Endothelial cell of umbilical vein (primary cell): Measurements from ENCODE around the gene ACAD9. TPM values are rescaled to one million over a fixed set of nuclear protein-coding genes. Genes with fewer than 3 reads are reported as not detected.
A peak's percentile ranks its signal among the peaks of the same experiment; 100 is the strongest.

Experiments
- BruUV-seq: library from RNA; stranded (reverse); fragments of 400-500 nt; replicated peaks from 2 replicates; lab custom pipeline; 2021; lab: Mats Ljungman, UMichigan
- CTCF ChIA-PET: fragments of 300-600, 350-600 bp; sonication (Branson Sonifier 250); formaldehyde crosslinking; loops from one replicate; lab custom pipeline; 2021; ENCODE audit warnings: antibody characterized with exemption, inconsistent platforms; lab: Charles Lee
- POLR2A ChIA-PET: fragments of 300-600, 350-600 bp; sonication (Branson Sonifier 250); formaldehyde crosslinking; loops from one replicate; lab custom pipeline; 2021; ENCODE audit warnings: antibody characterized with exemption, inconsistent platforms; lab: Charles Lee
- DNase-seq: peaks from one replicate; pipeline ENCODE4 v3.0.0-alpha.2; 2011; ENCODE audit warnings: low read depth, low spot score
- FAIRE-seq: peaks from 2 replicates; lab custom pipeline; 2011; peaks lifted over from hg19 to GRCh38; lab: Jason Lieb, UNC
- H2AFZ ChIP-seq: 2 replicates; pipeline ENCODE4 v1.6.0; 2012; ENCODE audit warnings: low read depth, low read length, control low read depth, inconsistent platforms
- H3K27ac ChIP-seq: 2 replicates; pipeline ENCODE4 v1.5.1; 2011; ENCODE audit warnings: low read depth, mild to moderate bottlenecking, control low read depth, low read length, moderate library complexity; ENCODE audit not compliant: insufficient read depth
- H3K27me3 ChIP-seq, 2 experiments: 2 replicates each; pipeline versions ENCODE4 v1.6.0 to v1.6.1; 2011; ENCODE audit warnings: low read length in 2 of 2, mixed read lengths in 1 of 2; ENCODE audit not compliant: control insufficient read depth in 2 of 2, insufficient read depth in 2 of 2
- H3K36me3 ChIP-seq, 2 experiments: 2 replicates in 1 of 2; 3 replicates in 1 of 2; pipeline ENCODE4 v1.5.1; 2011; ENCODE audit warnings: low read length in 2 of 2, mild to moderate bottlenecking in 1 of 2, moderate library complexity in 1 of 2; ENCODE audit not compliant: control insufficient read depth in 2 of 2, insufficient read depth in 2 of 2; ENCODE audit errors: extremely low read depth in 1 of 2
- H3K4me1 ChIP-seq: 3 replicates; pipeline ENCODE4 v1.5.1; 2011; ENCODE audit warnings: mild to moderate bottlenecking, low read length; ENCODE audit not compliant: control insufficient read depth, insufficient read depth; ENCODE audit errors: extremely low read depth
- H3K4me2 ChIP-seq: 2 replicates; pipeline ENCODE4 v1.6.1; 2011; ENCODE audit warnings: low read length, control low read depth, mixed read lengths; ENCODE audit not compliant: insufficient read depth
- H3K4me3 ChIP-seq, 3 experiments: fragments of 200-600 bp in 1 of 3; sonication (generic), shearing (Covaris generic) in 1 of 3; replicated peaks in 1 of 3; 2 replicates each; pipeline ENCODE4 v1.5.1; 2011 to 2016; ENCODE audit warnings: control low read depth in 3 of 3, low read length in 3 of 3, mild to moderate bottlenecking in 2 of 3, inconsistent platforms in 1 of 3, low read depth in 1 of 3, moderate library complexity in 1 of 3; ENCODE audit not compliant: insufficient read depth in 1 of 3
- H3K79me2 ChIP-seq: 2 replicates; pipeline ENCODE4 v1.6.0; 2012; ENCODE audit warnings: low read length, inconsistent platforms; ENCODE audit not compliant: control insufficient read depth, insufficient read depth
- H3K9ac ChIP-seq: replicated peaks from 2 replicates; pipeline ENCODE3; 2011; ENCODE audit warnings: low read length, control low read depth; ENCODE audit not compliant: insufficient read depth; ENCODE audit errors: extremely low read depth
- H3K9me1 ChIP-seq: replicated peaks from 3 replicates; pipeline ENCODE4 v1.6.0; 2011; ENCODE audit warnings: mild to moderate bottlenecking, low read length; ENCODE audit not compliant: control insufficient read depth, insufficient read depth; ENCODE audit errors: extremely low read depth
- H3K9me3 ChIP-seq: replicated peaks from 2 replicates; pipeline ENCODE4 v1.5.1; 2012; ENCODE audit warnings: low read length, inconsistent platforms; ENCODE audit not compliant: control insufficient read depth, insufficient read depth
- H4K20me1 ChIP-seq: replicated peaks from 2 replicates; pipeline ENCODE3; 2011; ENCODE audit warnings: mild to moderate bottlenecking, low read length; ENCODE audit not compliant: control insufficient read depth, insufficient read depth; ENCODE audit errors: extremely low read depth
- EZH2 ChIP-seq: IDR thresholded peaks from 2 replicates; pipeline ENCODE4 v1.6.1; 2012; ENCODE audit warnings: borderline replicate concordance, low read depth, mild to moderate bottlenecking, moderate library complexity, low read length, inconsistent platforms; ENCODE audit not compliant: severe bottlenecking
- FOS ChIP-seq: IDR thresholded peaks from 2 replicates; pipeline ENCODE4 v1.6.1; 2011; ENCODE audit warnings: mild to moderate bottlenecking, low read length, moderate library complexity, borderline replicate concordance; ENCODE audit not compliant: insufficient read depth
- GATA2 ChIP-seq: IDR thresholded peaks from 2 replicates; pipeline ENCODE4 v1.7.0; 2011; ENCODE audit warnings: low read depth, mild to moderate bottlenecking, moderate library complexity, mixed read lengths, low read length; ENCODE audit not compliant: insufficient read length, insufficient read depth
- JUN ChIP-seq: IDR thresholded peaks from 2 replicates; pipeline ENCODE4 v1.6.1; 2011; ENCODE audit warnings: borderline replicate concordance, low read depth; ENCODE audit not compliant: insufficient read length, insufficient read depth
- MAX ChIP-seq: IDR thresholded peaks from 2 replicates; pipeline ENCODE4 v1.6.1; 2011; ENCODE audit not compliant: insufficient read depth, insufficient read length
- MYC ChIP-seq: IDR thresholded peaks from one replicate; pipeline ENCODE4 v1.6.1; 2011; ENCODE audit warnings: mild to moderate bottlenecking, low read depth, low read length
- POLR2A ChIP-seq: IDR thresholded peaks from 2 replicates; pipeline ENCODE4 v1.6.1; 2012; ENCODE audit warnings: low read depth, mild to moderate bottlenecking, control low read depth, low read length
- POLR2AphosphoS5 ChIP-seq: IDR thresholded peaks from 2 replicates; pipeline ENCODE4 v1.6.1; 2012; ENCODE audit warnings: low read depth, mild to moderate bottlenecking, control low read depth, low read length, moderate library complexity; ENCODE audit not compliant: insufficient read depth
- dilution Hi-C: fragments of 300-500 bp; cut with MboI; formaldehyde crosslinking; loops from one replicate; pipeline ENCODE4 v1.15.0; 2019; ENCODE audit warnings: low sequenced_read_pairs; ENCODE audit not compliant: extremely low pct_ligation_motif_present
- intact Hi-C: fragments of 100-400 bp; cut with micrococcal nuclease; formaldehyde crosslinking; loops from one replicate; pipeline ENCODE4 v1.10.0; 2022
- polyA plus RNA-seq, 4 experiments: library from polyadenylated mRNA; depleted of rRNA in 3 of 4; stranded (reverse) in 3 of 4; unstranded in 1 of 4; fragments of >200 nt; gene quantifications; 2 replicates each; pipeline versions ENCODE4 v1.2.1 to v1.2.3, GENCODE V29; 2011 to 2012; ENCODE audit warnings: missing spikeins in 1 of 4
- total RNA-seq: library from RNA; stranded (reverse); gene quantifications from 2 replicates; pipeline ENCODE4 v1.2.3, GENCODE V29; 2021
- TF ChIP-seq, protein P1 (sequence below), 2 donors: IDR thresholded peaks; 1 replicate in 1 of 2; 2 replicates in 1 of 2; pipeline ENCODE4 v1.5.1; 2011; ENCODE audit warnings: low read length in 2 of 2, mild to moderate bottlenecking in 2 of 2, moderate library complexity in 2 of 2, control low read depth in 1 of 2, inconsistent platforms in 1 of 2, low read depth in 1 of 2; ENCODE audit not compliant: insufficient read depth in 1 of 2; ENCODE audit errors: extremely low read depth in 1 of 2

ACAD9 gene
- total and polyA plus RNA-seq, 2 donors (not counting 3 experiments of a cell fraction or from before 2014, with no cell fraction given), result 58.6 to 65.8 TPM

DNA sequence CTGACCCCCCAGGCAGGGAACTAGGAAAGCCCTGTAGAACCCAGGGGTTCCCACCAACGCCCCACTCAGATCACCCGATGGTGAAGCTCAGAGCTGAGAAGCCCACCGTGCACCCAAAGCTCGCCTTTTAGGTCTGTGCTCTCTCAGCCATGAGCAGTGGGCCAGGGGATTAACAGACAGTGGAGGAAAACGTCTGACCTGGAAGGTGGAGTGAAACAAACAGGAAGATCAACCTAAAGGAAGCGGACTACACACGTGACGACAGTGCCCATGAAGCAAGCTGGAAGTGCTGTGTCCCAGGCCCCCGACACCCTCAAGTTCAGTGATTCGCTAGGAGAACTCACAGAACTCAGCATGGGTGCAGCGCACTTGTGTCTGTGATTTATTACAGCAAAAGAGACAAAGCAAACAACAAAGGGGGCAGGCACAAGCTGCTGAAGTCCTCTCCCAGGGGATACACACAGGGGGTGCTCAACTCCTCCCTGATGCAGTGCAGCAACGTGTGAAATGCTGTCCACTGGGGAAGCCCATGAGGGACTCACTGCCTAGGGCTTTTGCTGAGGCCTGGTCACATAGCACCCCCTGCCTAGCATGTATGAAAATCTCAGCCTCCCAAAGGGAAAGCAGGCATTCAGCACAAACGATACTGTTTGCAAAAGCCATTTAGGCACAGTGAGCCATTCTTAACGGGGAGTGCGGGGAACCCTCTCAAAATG is 71.0 kb downstream of the ACAD9 start:
- Histone ChIP-seq H3K79me2 (no peaks in the 10 kb centered on the region), H2AFZ (no peak overlapping the region), H3K4me1 (no peaks in the 10 kb centered on the region), H4K20me1 (no peaks in the 10 kb centered on the region), H3K9ac (no peak overlapping the region), H3K27ac (no peak overlapping the region), H3K36me3 (no peaks in the 10 kb centered on the region), H3K27me3 (peaks cover 0 to 8% of the 10 kb centered on the region in 2 experiments), H3K4me2 (no peak overlapping the region), H3K4me3 (no peak overlapping the region), H3K9me1 (no peaks in the 10 kb centered on the region), H3K9me3 (no peaks in the 10 kb centered on the region)
- ChIA-PET POLR2A (no interaction called here), CTCF (interaction anchor here (1.0 to 3.0 kb wide), 6 partner anchors 12 to 333 kb away, joined by 3 to 13 read pairs (median 4); no protein-coding TSS in a partner anchor)
- dilution Hi-C loops, result no loop called here
- no TSS peak for BruUV-seq
- intact Hi-C loops, result no loop called here
- TF ChIP-seq, protein P1, sequence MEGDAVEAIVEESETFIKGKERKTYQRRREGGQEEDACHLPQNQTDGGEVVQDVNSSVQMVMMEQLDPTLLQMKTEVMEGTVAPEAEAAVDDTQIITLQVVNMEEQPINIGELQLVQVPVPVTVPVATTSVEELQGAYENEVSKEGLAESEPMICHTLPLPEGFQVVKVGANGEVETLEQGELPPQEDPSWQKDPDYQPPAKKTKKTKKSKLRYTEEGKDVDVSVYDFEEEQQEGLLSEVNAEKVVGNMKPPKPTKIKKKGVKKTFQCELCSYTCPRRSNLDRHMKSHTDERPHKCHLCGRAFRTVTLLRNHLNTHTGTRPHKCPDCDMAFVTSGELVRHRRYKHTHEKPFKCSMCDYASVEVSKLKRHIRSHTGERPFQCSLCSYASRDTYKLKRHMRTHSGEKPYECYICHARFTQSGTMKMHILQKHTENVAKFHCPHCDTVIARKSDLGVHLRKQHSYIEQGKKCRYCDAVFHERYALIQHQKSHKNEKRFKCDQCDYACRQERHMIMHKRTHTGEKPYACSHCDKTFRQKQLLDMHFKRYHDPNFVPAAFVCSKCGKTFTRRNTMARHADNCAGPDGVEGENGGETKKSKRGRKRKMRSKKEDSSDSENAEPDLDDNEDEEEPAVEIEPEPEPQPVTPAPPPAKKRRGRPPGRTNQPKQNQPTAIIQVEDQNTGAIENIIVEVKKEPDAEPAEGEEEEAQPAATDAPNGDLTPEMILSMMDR (IDR thresholded peaks at IDR 0.05; ENCODE audit: extremely low read depth in 1 of 2, insufficient read depth in 1 of 2, low read depth in 1 of 2, low read length in 2 of 2), result peak in 1 of 2 donors; percentile 52
- no peak for TF ChIP-seq MYC
- FAIRE-seq (no peak), DNase-seq (peak; percentile 58)

- intact Hi-C loops, result no loop called here
- Histone ChIP-seq H2AFZ (no peak overlapping the region), H3K4me1 (no peaks in the 10 kb centered on the region), H3K36me3 (no peaks in the 10 kb centered on the region), H3K9me1 (no peaks in the 10 kb centered on the region), H3K27me3 (peaks cover 3 to 9% of the 10 kb centered on the region in 2 experiments), H3K9me3 (no peaks in the 10 kb centered on the region), H4K20me1 (no peaks in the 10 kb centered on the region), H3K27ac (no peak overlapping the region), H3K4me2 (no peak overlapping the region), H3K79me2 (no peaks in the 10 kb centered on the region), H3K4me3 (no peak overlapping the region), H3K9ac (no peak overlapping the region)
- POLR2A ChIA-PET, result no interaction called here
- TF ChIP-seq POLR2A, result no peak
- no peak for TF ChIP-seq JUN
- no peak for TF ChIP-seq POLR2AphosphoS5
- no peak for TF ChIP-seq MYC
- TF ChIP-seq, protein P1 (IDR thresholded peaks at IDR 0.05; ENCODE audit: extremely low read depth in 1 of 2, insufficient read depth in 1 of 2, low read depth in 1 of 2, low read length in 2 of 2), result no peak
- no peak for TF ChIP-seq FOS
- TF ChIP-seq EZH2, result no peak
- TF ChIP-seq MAX, result no peak
- no peak for TF ChIP-seq GATA2
- no TSS peak for BruUV-seq
- no peak for FAIRE-seq
- CTCF ChIA-PET, result no interaction called here
- no peak for DNase-seq
- dilution Hi-C loops, result no loop called here
Observed at GRCh38 chr3:128956440-128956839, 77.0 kb downstream of the ACAD9 start.
